HFF-Myc (cell line): ENCODE results near the gene HPCAL1.

Source experiments
- DNase-seq: peaks from one replicate; pipeline ENCODE4 v3.0.0-alpha.2; 2011; ENCODE audit warnings: low read depth; ENCODE audit errors: extremely low read depth
- H3K4me3 ChIP-seq: replicated peaks from 2 replicates; pipeline ENCODE4 v1.5.1; 2011; ENCODE audit warnings: low read depth, mild to moderate bottlenecking, control low read depth, low read length
- CTCF ChIP-seq: IDR thresholded peaks from 2 replicates; pipeline ENCODE4 v1.5.1; 2012; ENCODE audit warnings: mild to moderate bottlenecking, low read depth, low read length, control low read depth; ENCODE audit errors: missing control alignments

HPCAL1 gene

GRCh38 chr2:10362096-10362897, 59.6 kb downstream of the HPCAL1 start:
- no peak overlapping the region for H3K4me3 ChIP-seq
- DNase-seq = no peak
- no peak for TF ChIP-seq CTCF

GRCh38 chr2:10362898-10363454, 60.3 kb downstream of the HPCAL1 start:
- no peak overlapping the region for H3K4me3 ChIP-seq
- DNase-seq = no peak
- no peak for TF ChIP-seq CTCF

GRCh38 chr2:10363861-10364610, 61.3 kb downstream of the HPCAL1 start:
- TF ChIP-seq CTCF = no peak
- no peak overlapping the region for H3K4me3 ChIP-seq
- DNase-seq = no peak

- TF ChIP-seq CTCF = no peak
These were observed 62.7 kb downstream of the HPCAL1 start for GRCh38 chr2:10365412-10365811.

GRCh38 chr2:10366601-10367270, 64.0 kb downstream of the HPCAL1 start:
- H3K4me3 ChIP-seq = no peak overlapping the region
- TF ChIP-seq CTCF = no peak
- no peak for DNase-seq

More at GRCh38 chr2:10365412-10365811, 62.7 kb downstream of the HPCAL1 start:
- DNase-seq = no peak
- no peak overlapping the region for H3K4me3 ChIP-seq
